HuH-7 (cell line): ENCODE results near the gene BOC.
"Not testable (repeated sequence)": the region's sequence is repeated elsewhere in the genome, so short reads cannot be mapped to it uniquely, and the experiment has no call there.

Experiments
- DNase-seq: peaks from one replicate; pipeline ENCODE4 v3.0.0; 2011; ENCODE audit warnings: low spot score

Gene BOC, protein sequence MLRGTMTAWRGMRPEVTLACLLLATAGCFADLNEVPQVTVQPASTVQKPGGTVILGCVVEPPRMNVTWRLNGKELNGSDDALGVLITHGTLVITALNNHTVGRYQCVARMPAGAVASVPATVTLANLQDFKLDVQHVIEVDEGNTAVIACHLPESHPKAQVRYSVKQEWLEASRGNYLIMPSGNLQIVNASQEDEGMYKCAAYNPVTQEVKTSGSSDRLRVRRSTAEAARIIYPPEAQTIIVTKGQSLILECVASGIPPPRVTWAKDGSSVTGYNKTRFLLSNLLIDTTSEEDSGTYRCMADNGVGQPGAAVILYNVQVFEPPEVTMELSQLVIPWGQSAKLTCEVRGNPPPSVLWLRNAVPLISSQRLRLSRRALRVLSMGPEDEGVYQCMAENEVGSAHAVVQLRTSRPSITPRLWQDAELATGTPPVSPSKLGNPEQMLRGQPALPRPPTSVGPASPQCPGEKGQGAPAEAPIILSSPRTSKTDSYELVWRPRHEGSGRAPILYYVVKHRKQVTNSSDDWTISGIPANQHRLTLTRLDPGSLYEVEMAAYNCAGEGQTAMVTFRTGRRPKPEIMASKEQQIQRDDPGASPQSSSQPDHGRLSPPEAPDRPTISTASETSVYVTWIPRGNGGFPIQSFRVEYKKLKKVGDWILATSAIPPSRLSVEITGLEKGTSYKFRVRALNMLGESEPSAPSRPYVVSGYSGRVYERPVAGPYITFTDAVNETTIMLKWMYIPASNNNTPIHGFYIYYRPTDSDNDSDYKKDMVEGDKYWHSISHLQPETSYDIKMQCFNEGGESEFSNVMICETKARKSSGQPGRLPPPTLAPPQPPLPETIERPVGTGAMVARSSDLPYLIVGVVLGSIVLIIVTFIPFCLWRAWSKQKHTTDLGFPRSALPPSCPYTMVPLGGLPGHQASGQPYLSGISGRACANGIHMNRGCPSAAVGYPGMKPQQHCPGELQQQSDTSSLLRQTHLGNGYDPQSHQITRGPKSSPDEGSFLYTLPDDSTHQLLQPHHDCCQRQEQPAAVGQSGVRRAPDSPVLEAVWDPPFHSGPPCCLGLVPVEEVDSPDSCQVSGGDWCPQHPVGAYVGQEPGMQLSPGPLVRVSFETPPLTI

GRCh38 chr3:113211330-113212149 is at the start of gene BOC:
Gene BOC (plus strand): TSS chr3:113211557. CDS start chr3:113249803, 38,246 bp downstream.
- DNase-seq, result no peak

GRCh38 chr3:113161661-113162060 is 49.7 kb upstream of the BOC start:
- DNase-seq, result no peak

GRCh38 chr3:113163152-113163551 is 48.2 kb upstream of the BOC start:
- no peak for DNase-seq

- DNase-seq, result no peak
These were observed 45.5 kb upstream of the BOC start for GRCh38 chr3:113165841-113166240.

- no peak for DNase-seq
These were observed 45.0 kb upstream of the BOC start for GRCh38 chr3:113166357-113166718.

- no peak for DNase-seq
These were observed 44.5 kb upstream of the BOC start for GRCh38 chr3:113166719-113167492.

GRCh38 chr3:113167825-113168801 is 43.2 kb upstream of the BOC start:
- DNase-seq, result no peak

- DNase-seq, result no peak
These were observed 41.4 kb upstream of the BOC start for GRCh38 chr3:113169891-113170452.

DNA sequence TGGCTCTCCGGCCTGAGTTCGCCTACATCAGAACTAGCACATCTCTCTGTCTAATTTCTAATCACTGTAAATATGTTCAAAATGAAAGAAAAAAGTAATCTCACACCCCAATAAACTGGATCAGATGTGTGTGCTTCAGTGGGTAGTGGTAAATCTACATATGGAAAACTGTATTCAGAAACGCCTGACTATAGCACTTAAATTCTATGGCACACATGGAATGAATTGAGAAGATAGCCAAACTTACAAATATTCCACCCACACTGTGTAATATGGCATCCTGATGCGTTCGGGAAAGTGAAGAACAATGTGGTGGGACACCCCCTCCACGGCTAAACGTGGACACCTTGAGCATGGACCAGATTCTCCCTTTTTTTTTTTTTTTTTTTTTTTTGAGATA is 40.6 kb upstream of the BOC start:
- no peak for DNase-seq

DNA sequence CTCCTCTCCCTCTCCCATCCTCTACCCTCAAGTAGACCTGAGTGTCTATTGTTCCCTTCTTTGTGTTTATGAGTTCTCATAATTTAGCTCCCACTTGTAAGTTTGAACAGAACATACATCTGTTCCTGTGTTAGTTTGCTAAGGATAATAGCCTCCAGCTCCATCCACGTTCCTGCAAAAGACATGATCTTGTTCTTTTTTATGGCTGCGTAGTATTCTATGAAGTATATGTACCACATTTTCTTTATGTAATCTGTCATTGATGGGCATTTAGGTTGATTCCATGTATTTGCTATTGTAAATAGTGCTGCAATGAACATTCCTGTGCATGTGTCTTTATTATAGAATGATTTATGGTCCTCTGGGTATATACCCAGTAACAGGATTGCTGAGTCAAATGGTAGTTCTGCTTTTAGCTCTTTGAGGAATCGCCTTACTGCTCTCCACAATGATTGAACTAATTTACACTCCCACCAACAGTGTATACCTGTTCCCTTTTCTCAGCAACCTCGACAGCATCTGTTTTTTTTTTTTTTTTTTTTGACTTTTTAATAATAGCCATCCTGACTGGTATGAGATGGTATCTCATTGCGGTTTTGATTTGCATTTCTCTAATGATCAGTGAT is 39.6 kb upstream of the BOC start:
- not testable (repeated sequence) for DNase-seq

DNA sequence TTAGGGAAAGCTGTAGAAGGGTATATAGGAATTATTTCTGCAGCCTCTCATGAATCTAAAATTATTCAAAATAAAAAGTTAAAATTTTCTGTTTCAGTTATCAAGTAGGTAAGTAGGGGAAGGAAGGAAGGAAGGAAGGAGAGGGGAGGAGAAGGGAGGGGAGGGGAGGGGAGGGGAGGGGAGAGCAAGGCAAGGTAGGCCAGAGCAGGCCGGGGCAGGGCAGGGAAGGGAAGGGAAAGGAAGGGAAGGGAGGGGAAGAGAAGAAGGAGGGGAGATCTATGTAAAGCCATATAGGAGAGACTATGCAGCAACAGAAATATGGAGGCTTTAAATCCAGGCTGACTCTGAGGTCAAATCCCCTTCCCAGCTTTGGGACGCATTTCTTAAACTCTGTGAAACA is 38.3 kb upstream of the BOC start:
- no peak for DNase-seq

DNA sequence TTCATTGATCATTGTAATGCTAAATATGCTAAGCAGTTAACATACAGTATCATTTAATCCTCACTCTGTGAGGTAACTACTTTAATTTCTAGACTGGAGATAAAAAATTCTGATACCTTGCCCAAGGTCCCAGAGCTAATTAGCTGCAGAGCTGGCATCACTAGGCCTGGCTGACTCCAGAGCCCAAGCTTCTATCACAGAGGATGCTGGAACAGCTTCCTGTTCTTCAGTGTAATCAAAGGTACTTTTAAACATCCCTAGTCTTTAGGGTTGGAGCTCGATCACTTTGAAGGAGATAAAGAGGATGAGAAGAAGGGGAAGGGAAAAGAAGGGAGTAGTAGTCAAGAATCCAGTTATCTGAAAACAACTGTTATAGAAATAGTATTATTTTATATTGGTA is 37.1 kb upstream of the BOC start:
- DNase-seq, result no peak

DNA sequence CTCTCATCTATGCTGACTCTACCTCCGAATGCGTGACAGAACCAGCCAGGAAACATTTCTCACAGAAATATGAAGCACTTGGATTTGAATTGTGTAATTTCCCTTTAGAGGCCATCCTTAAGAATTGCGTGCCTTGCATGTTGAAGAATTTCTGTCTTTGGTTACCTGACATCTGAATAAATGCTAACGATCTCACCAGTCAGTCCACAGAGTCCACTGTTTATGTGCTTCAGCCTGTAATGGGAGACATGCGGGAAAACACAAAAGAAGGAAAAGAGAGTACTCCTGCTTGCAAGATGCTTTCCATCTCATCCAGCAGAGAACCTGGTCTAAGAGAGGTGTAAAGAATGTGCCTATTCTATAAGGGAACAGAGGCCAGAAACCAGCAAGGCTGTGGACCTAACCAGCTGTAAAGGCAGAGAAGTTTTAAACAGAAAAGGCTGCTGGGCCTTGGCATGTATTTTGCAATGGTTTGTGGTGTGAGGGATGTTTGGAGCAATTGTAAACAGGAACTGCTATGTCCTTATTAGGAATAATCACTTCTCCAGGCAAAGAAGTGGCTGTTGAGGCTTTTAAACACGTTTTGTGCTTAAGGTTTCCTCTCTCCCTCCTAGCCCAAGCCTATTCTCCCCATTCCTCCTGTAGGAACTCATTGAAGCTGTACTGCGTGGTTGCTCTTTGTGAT is 36.4 kb upstream of the BOC start:
- no peak for DNase-seq

DNA sequence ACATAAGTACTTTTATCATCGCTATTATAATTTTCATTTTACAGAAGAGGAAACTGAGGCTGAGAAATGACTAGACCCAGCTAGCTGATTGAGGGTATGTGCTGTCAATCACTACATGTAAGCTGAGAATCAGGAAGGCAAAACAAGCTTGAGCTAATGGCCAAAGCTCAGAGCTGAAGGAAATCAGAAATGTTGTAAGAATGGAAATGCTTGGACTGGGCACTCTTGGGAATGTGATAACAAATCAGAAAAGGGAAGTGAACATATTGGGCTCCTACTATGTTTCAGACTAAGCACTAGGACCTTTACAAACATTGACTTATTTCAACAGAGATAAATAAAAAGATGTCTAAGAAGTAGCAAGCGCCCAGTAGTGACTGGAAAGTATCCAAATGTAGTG is 33.8 kb upstream of the BOC start:
- DNase-seq, result no peak

GRCh38 chr3:113179235-113179824 is 32.0 kb upstream of the BOC start:
- no peak for DNase-seq

GRCh38 chr3:113183748-113184661 is 27.4 kb upstream of the BOC start:
- DNase-seq, result no peak
